GM19193 (cell line): ENCODE results near the gene CADPS.

Experiments used
- POLR2A ChIP-seq: IDR thresholded peaks from 4 replicates; pipeline ENCODE4 v1.6.1; 2011; ENCODE audit not compliant: insufficient read depth, insufficient read length; ENCODE audit errors: extremely low read depth

CADPS gene

GRCh38 chr3:62805106-62805505, 70.1 kb downstream of the CADPS start:
- TF ChIP-seq POLR2A: no peak

- TF ChIP-seq POLR2A: no peak
These were observed 71.9 kb downstream of the CADPS start for GRCh38 chr3:62803276-62803675.

- TF ChIP-seq POLR2A: no peak
These were observed 77.2 kb downstream of the CADPS start for GRCh38 chr3:62798000-62798399.

GRCh38 chr3:62797132-62797531, 78.1 kb downstream of the CADPS start:
- no peak for TF ChIP-seq POLR2A

GRCh38 chr3:62795978-62796657, 79.1 kb downstream of the CADPS start:
- TF ChIP-seq POLR2A: no peak

- TF ChIP-seq POLR2A: no peak
These were observed 81.3 kb downstream of the CADPS start for GRCh38 chr3:62793946-62794345.

- TF ChIP-seq POLR2A: no peak
These were observed 89.8 kb downstream of the CADPS start for GRCh38 chr3:62785384-62785783.

- TF ChIP-seq POLR2A: no peak
These were observed 94.1 kb downstream of the CADPS start for GRCh38 chr3:62781121-62781520.

- TF ChIP-seq POLR2A: no peak
These were observed 97.5 kb downstream of the CADPS start for GRCh38 chr3:62777674-62778073.

- no peak for TF ChIP-seq POLR2A
These were observed 98.1 kb downstream of the CADPS start for GRCh38 chr3:62777130-62777529.

- TF ChIP-seq POLR2A: no peak
These were observed 101.0 kb downstream of the CADPS start for GRCh38 chr3:62774221-62774620.

GRCh38 chr3:62771331-62772072, 103.7 kb downstream of the CADPS start:
- no peak for TF ChIP-seq POLR2A

- no peak for TF ChIP-seq POLR2A
These were observed 106.3 kb downstream of the CADPS start for GRCh38 chr3:62768896-62769295.

GRCh38 chr3:62761711-62762110, 113.5 kb downstream of the CADPS start:
- no peak for TF ChIP-seq POLR2A

GRCh38 chr3:62761311-62761710, 113.9 kb downstream of the CADPS start:
- TF ChIP-seq POLR2A: no peak
